Measurements from ENCODE around the gene FIGNL1. TPM values are rescaled to one million over a fixed set of nuclear protein-coding genes. Genes with fewer than 3 reads are reported as not detected.

Gene FIGNL1
- total RNA-seq, 1 experiment from 2014 or later: 6.4 TPM

DNA sequence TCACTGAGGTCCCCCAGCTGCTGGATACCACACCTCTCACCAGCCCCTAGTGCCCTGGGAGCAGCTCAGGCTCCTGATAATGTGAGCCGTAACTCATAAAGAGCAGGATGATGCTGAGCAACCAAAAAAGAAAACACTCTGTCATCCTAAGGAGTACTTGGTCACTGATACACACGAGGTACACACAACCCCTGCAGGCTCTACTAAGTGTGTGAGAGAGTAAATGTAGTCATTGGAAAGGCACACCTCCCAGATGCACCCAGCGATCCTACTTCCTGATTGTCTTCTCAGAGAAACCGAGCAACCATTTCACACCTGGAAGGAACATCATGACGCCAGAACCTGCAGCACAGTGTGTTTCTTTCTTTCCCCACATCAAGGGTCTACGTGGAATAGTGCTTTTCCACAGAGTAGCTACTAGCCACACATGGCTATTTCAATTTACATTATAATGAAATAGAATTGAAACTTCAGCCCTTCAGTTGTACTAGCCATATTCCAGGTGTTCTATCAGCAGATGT, 34.2 kb downstream of the FIGNL1 start:
- no peak overlapping the region for H3K4me3 Mint-ChIP-seq
- POLR2A ChIA-PET: no interaction called here
- H3K36me3 Mint-ChIP-seq: no peaks in the 10 kb centered on the region
- CTCF ChIA-PET: interaction anchor here (0.8 to 3.1 kb wide), 3 partner anchors 10 to 212 kb away, joined by 3 to 18 read pairs (median 7); no protein-coding TSS in a partner anchor
- ATAC-seq (no peak), DNase-seq (ENCODE audit: low spot score) (no peak)
- H3K4me1 Mint-ChIP-seq: peaks cover 37% of the 10 kb centered on the region
- no peaks in the 10 kb centered on the region for H3K9me3 Mint-ChIP-seq
- H3K27ac Mint-ChIP-seq: no peak overlapping the region
- peaks cover 3% of the 10 kb centered on the region; the same call in 1 of the 2 replicates for H3K27me3 Mint-ChIP-seq (ENCODE audit: low read depth)
- TF ChIP-seq, protein P1, sequence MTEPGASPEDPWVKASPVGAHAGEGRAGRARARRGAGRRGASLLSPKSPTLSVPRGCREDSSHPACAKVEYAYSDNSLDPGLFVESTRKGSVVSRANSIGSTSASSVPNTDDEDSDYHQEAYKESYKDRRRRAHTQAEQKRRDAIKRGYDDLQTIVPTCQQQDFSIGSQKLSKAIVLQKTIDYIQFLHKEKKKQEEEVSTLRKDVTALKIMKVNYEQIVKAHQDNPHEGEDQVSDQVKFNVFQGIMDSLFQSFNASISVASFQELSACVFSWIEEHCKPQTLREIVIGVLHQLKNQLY (CRISPR knock-in tag; IDR thresholded peaks at IDR 0.05): no peak
- no peak for TF ChIP-seq ZNF416 (CRISPR knock-in tag; IDR thresholded peaks at IDR 0.05)
- TF ChIP-seq NR2C2 (CRISPR knock-in tag; IDR thresholded peaks at IDR 0.05): no peak
- TF ChIP-seq EMX1 (CRISPR knock-in tag; IDR thresholded peaks at IDR 0.05): no peak
- TF ChIP-seq ATF1 (CRISPR knock-in tag; IDR thresholded peaks at IDR 0.05): no peak
- TF ChIP-seq FOXJ3 (CRISPR knock-in tag; IDR thresholded peaks at IDR 0.05; ENCODE audit: borderline replicate concordance): no peak
- no peak for TF ChIP-seq E2F5 (CRISPR knock-in tag; IDR thresholded peaks at IDR 0.05)
- TF ChIP-seq PREB (CRISPR knock-in tag; IDR thresholded peaks at IDR 0.05; ENCODE audit: borderline replicate concordance): no peak
- no peak for TF ChIP-seq ZBTB43 (CRISPR knock-in tag; IDR thresholded peaks at IDR 0.05)
- TF ChIP-seq, protein P2, sequence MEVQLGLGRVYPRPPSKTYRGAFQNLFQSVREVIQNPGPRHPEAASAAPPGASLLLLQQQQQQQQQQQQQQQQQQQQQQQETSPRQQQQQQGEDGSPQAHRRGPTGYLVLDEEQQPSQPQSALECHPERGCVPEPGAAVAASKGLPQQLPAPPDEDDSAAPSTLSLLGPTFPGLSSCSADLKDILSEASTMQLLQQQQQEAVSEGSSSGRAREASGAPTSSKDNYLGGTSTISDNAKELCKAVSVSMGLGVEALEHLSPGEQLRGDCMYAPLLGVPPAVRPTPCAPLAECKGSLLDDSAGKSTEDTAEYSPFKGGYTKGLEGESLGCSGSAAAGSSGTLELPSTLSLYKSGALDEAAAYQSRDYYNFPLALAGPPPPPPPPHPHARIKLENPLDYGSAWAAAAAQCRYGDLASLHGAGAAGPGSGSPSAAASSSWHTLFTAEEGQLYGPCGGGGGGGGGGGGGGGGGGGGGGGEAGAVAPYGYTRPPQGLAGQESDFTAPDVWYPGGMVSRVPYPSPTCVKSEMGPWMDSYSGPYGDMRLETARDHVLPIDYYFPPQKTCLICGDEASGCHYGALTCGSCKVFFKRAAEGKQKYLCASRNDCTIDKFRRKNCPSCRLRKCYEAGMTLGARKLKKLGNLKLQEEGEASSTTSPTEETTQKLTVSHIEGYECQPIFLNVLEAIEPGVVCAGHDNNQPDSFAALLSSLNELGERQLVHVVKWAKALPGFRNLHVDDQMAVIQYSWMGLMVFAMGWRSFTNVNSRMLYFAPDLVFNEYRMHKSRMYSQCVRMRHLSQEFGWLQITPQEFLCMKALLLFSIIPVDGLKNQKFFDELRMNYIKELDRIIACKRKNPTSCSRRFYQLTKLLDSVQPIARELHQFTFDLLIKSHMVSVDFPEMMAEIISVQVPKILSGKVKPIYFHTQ (CRISPR knock-in tag; IDR thresholded peaks at IDR 0.05): no peak
- no peak for TF ChIP-seq NR3C1 (CRISPR knock-in tag; conservative IDR thresholded peaks at IDR 0.05; ENCODE audit: low read depth)
- TF ChIP-seq, protein P3, sequence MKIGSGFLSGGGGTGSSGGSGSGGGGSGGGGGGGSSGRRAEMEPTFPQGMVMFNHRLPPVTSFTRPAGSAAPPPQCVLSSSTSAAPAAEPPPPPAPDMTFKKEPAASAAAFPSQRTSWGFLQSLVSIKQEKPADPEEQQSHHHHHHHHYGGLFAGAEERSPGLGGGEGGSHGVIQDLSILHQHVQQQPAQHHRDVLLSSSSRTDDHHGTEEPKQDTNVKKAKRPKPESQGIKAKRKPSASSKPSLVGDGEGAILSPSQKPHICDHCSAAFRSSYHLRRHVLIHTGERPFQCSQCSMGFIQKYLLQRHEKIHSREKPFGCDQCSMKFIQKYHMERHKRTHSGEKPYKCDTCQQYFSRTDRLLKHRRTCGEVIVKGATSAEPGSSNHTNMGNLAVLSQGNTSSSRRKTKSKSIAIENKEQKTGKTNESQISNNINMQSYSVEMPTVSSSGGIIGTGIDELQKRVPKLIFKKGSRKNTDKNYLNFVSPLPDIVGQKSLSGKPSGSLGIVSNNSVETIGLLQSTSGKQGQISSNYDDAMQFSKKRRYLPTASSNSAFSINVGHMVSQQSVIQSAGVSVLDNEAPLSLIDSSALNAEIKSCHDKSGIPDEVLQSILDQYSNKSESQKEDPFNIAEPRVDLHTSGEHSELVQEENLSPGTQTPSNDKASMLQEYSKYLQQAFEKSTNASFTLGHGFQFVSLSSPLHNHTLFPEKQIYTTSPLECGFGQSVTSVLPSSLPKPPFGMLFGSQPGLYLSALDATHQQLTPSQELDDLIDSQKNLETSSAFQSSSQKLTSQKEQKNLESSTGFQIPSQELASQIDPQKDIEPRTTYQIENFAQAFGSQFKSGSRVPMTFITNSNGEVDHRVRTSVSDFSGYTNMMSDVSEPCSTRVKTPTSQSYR (CRISPR knock-in tag; IDR thresholded peaks at IDR 0.05): no peak

DNA sequence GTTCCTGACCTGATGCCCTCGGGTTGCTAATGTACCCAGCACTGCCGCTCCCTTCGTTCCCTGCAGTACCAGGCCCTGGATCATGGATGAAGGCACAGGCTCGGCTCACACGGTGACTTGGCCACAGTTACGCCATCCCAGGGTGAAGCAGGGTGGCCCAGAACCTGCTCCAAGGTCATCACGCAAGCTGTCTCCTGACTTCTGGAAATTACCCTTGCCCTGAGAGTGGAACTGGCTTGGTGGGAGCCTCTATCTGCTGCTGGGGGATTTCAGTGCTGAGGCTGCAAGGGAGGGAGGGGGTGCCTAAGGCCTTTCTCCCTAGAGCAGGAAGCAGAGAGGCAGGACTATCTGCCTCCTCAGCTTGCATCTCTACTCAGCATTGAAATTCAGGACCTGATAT, 36.6 kb downstream of the FIGNL1 start:
- Mint-ChIP-seq H3K27ac (no peak overlapping the region), H3K4me1 (peaks cover 17% of the 10 kb centered on the region), H3K4me3 (no peak overlapping the region), H3K9me3 (no peaks in the 10 kb centered on the region), H3K27me3 (ENCODE audit: low read depth) (peaks cover 3% of the 10 kb centered on the region; the same call in 1 of the 2 replicates), H3K36me3 (no peaks in the 10 kb centered on the region)
- no peak for ATAC-seq
- CTCF ChIA-PET: no interaction called here
- POLR2A ChIA-PET: no interaction called here
- no peak for DNase-seq (ENCODE audit: low spot score)
- TF ChIP-seq, protein P4, sequence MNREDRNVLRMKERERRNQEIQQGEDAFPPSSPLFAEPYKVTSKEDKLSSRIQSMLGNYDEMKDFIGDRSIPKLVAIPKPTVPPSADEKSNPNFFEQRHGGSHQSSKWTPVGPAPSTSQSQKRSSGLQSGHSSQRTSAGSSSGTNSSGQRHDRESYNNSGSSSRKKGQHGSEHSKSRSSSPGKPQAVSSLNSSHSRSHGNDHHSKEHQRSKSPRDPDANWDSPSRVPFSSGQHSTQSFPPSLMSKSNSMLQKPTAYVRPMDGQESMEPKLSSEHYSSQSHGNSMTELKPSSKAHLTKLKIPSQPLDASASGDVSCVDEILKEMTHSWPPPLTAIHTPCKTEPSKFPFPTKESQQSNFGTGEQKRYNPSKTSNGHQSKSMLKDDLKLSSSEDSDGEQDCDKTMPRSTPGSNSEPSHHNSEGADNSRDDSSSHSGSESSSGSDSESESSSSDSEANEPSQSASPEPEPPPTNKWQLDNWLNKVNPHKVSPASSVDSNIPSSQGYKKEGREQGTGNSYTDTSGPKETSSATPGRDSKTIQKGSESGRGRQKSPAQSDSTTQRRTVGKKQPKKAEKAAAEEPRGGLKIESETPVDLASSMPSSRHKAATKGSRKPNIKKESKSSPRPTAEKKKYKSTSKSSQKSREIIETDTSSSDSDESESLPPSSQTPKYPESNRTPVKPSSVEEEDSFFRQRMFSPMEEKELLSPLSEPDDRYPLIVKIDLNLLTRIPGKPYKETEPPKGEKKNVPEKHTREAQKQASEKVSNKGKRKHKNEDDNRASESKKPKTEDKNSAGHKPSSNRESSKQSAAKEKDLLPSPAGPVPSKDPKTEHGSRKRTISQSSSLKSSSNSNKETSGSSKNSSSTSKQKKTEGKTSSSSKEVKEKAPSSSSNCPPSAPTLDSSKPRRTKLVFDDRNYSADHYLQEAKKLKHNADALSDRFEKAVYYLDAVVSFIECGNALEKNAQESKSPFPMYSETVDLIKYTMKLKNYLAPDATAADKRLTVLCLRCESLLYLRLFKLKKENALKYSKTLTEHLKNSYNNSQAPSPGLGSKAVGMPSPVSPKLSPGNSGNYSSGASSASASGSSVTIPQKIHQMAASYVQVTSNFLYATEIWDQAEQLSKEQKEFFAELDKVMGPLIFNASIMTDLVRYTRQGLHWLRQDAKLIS (CRISPR knock-in tag; IDR thresholded peaks at IDR 0.05; ENCODE audit: borderline replicate concordance): no peak
- TF ChIP-seq PRRX2 (CRISPR knock-in tag; IDR thresholded peaks at IDR 0.05) (no peak), ARID4B (CRISPR knock-in tag; IDR thresholded peaks at IDR 0.05; ENCODE audit: borderline replicate concordance) (no peak), MYBL2 (CRISPR knock-in tag; IDR thresholded peaks at IDR 0.05) (no peak)

Measured in WTC11 (cell line).